Body of pancreas (tissue), 4 donors: ENCODE measurements around the gene PRSS16. TPM values are rescaled to one million over a fixed set of nuclear protein-coding genes. Genes with fewer than 3 reads are reported as not detected.

Source experiments
- ATAC-seq: fragments of 150-250 bp; one replicate; pipeline ENCODE4 v1.9.1; 2016
- DNase-seq, 4 donors: peaks; one replicate each; pipeline ENCODE4 v3.0.0-alpha.2; 2019
- H3K27ac ChIP-seq, 4 donors: fragments of 200-600 bp; sonication (generic); 1 replicate in 3 of 4; 2 replicates in 1 of 4; pipeline versions ENCODE4 v1.5.1 to v1.6.1; 2016 to 2019; ENCODE audit warnings: mild to moderate bottlenecking in 1 of 4, mixed read lengths in 1 of 4, moderate library complexity in 1 of 4
- H3K27me3 ChIP-seq, 2 donors: fragments of 200-600 bp; sonication (generic); one replicate each; pipeline ENCODE4 v1.6.0; 2016; ENCODE audit warnings: mild to moderate bottlenecking in 1 of 2
- H3K36me3 ChIP-seq, 2 donors: fragments of 200-600 bp; sonication (generic); replicated peaks in 1 of 2; 2 replicates each; pipeline ENCODE4 v1.5.1; 2016; ENCODE audit warnings: low read depth in 2 of 2; ENCODE audit not compliant: insufficient read depth in 1 of 2
- H3K4me1 ChIP-seq: fragments of 200-600 bp; sonication (generic); one replicate; pipeline ENCODE4 v1.6.0; 2016
- H3K4me3 ChIP-seq, 2 donors: fragments of 200-600 bp; sonication (generic); 1 replicate in 1 of 2; 2 replicates in 1 of 2; pipeline ENCODE4 v1.5.1; 2016 to 2019
- H3K9me3 ChIP-seq, 3 donors: fragments of 200-600 bp; sonication (generic); 1 replicate in 2 of 3; 2 replicates in 1 of 3; pipeline ENCODE4 v1.5.1; 2016
- CTCF ChIP-seq, 7 experiments: fragments of 450-650 bp in 4 of 7; fragments of 200-600 bp in 3 of 7; sonication (generic) in 3 of 7; IDR thresholded peaks; one replicate each; pipeline ENCODE4 v1.5.1; 2016 to 2019; ENCODE audit warnings: antibody characterized with exemption in 7 of 7
- POLR2A ChIP-seq, 3 donors: fragments of 450-650 bp; IDR thresholded peaks; one replicate each; pipeline ENCODE4 v1.6.1; 2016; ENCODE audit warnings: antibody characterized with exemption in 3 of 3, mild to moderate bottlenecking in 2 of 3
- WGBS, 2 donors: methylation state at CpG; one replicate each; pipeline ENCODE4 v1.1.5; 2017; 5-methylcytosine and 5-hydroxymethylcytosine counted together
- intact Hi-C: fragments of 100-400 bp; cut with DNase I; formaldehyde crosslinking; loops from one replicate; pipeline ENCODE4 v1.15.1; 2023
- total RNA-seq, 2 donors: library from RNA; depleted of rRNA; stranded (reverse); fragments of >200 nt; gene quantifications; one replicate each; pipeline ENCODE4 v1.1.0, GENCODE V29; 2016

PRSS16 gene
- total RNA-seq, 2 donors from 2014 or later, result 10.9 to 43.8 TPM

DNA sequence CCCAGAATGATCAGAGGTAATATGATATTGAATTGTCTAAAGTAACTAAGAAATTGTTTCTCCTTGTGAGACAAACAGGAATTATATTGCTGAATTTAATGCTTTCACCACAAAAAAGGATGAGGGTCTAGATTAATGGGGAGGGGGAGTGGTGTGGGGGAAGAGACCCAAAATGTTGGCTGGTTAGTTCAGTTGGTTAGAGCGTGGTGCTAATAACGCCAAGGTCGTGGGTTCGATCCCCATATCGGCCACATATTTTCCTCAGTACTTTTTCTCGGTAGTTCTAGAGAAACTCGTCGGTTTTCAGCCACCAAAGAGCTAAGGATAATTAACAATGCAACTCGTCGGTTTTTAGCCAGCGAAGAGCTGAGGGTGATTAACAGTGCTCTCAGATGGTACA lies 26.3 kb downstream of the PRSS16 start:
- 58 to 65% methylated on average over 11 of the region's 11 CpGs for WGBS, 2 donors
- ATAC-seq, result no peak
- no peaks in the 10 kb centered on the region for H3K4me1 ChIP-seq
- intact Hi-C loops, result no loop called here
- no peaks in the 10 kb centered on the region for H3K36me3 ChIP-seq
- no peak overlapping the region for H3K4me3 ChIP-seq
- no peak for TF ChIP-seq CTCF (IDR thresholded peaks at IDR 0.05)
- no peak for TF ChIP-seq POLR2A (IDR thresholded peaks at IDR 0.05)
- no peak overlapping the region for H3K27ac ChIP-seq
- no peaks in the 10 kb centered on the region for H3K9me3 ChIP-seq
- DNase-seq, result no peak
- peaks cover 0 to 16% of the 10 kb centered on the region in 2 donors for H3K27me3 ChIP-seq

DNA sequence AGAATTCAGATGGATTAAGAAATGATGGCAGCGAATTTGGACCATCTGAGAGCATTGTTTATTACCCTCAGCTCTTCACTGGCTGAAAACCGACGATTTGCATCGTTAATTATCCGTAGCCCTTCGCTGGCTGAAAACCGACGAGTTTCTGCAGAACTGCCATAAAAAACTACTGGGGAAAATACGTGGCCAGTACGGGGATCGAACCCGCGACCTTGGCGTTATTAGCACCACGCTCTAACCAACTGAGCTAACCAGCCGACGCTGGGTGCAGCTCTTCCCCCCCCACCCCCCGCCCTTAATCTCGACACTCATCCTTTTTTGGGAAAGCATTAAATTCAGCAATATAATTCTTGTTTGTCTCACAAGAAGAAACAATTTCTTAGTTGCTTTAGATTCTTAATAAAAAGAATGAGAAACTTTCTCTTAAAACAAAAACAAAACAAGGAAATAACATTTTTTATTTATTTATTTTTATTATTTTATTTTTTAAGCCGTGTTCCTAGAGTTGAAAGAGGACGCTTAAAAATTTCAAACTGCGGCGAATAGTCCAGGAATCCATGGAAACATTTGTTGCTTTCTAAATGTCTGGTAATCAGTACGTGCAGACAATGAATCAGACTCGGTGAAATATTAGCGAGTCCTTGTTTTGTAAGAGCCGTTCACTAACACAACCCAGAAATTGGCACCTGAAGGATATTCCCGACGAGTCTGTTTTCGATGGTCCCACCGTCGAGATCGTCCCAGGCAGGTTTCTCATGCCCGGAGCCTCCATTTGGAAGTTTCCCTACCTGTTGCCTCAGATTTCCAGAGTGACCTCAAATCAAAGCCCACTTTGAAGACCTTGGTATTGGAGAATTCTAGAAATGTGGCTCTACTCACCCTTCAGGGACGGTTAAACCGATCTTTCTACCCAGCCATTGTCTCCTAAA lies 27.8 kb downstream of the PRSS16 start:
- H3K36me3 ChIP-seq, result no peaks in the 10 kb centered on the region
- no peak for ATAC-seq
- no peaks in the 10 kb centered on the region for H3K4me1 ChIP-seq
- no peak for TF ChIP-seq POLR2A (IDR thresholded peaks at IDR 0.05)
- peaks cover 0 to 18% of the 10 kb centered on the region in 2 donors for H3K27me3 ChIP-seq
- no peak for DNase-seq
- H3K27ac ChIP-seq, result no peak overlapping the region
- H3K9me3 ChIP-seq, result no peaks in the 10 kb centered on the region
- WGBS, 2 donors, result 15 to 19% methylated on average over 36 of the region's 36 CpGs
- intact Hi-C loops, result no loop called here
- no peak overlapping the region for H3K4me3 ChIP-seq

GRCh38 chr6:27279513-27280063 lies 32.1 kb downstream of the PRSS16 start:
- H3K9me3 ChIP-seq, result peaks cover 0 to 15% (median 0%) of the 10 kb centered on the region in 3 donors
- H3K4me3 ChIP-seq, result no peak overlapping the region
- no peak for ATAC-seq
- intact Hi-C loops, result no loop called here
- H3K27me3 ChIP-seq, result peaks cover 0 to 21% of the 10 kb centered on the region in 2 donors
- 7 to 12% methylated on average over 21 to 24 of the region's 24 CpGs for whole genome bisulfite sequencing, 2 donors
- no peak for DNase-seq
- H3K27ac ChIP-seq, result no peak overlapping the region
- no peaks in the 10 kb centered on the region for H3K4me1 ChIP-seq
- no peaks in the 10 kb centered on the region for H3K36me3 ChIP-seq
- TF ChIP-seq CTCF (IDR thresholded peaks at IDR 0.05) (no peak), POLR2A (IDR thresholded peaks at IDR 0.05) (no peak)

- TF ChIP-seq CTCF (IDR thresholded peaks at IDR 0.05) (no peak), POLR2A (IDR thresholded peaks at IDR 0.05) (no peak)
- DNase-seq (peak; percentile 11 to 31 (median 20)), ATAC-seq (no peak)
- Histone ChIP-seq H3K9me3 (peaks cover 0 to 15% (median 0%) of the 10 kb centered on the region in 3 donors), H3K36me3 (no peaks in the 10 kb centered on the region), H3K27ac (no peak overlapping the region), H3K27me3 (peaks cover 0 to 16% of the 10 kb centered on the region in 2 donors), H3K4me3 (no peak overlapping the region), H3K4me1 (no peaks in the 10 kb centered on the region)
- 1 to 3% methylated on average over 17 of the region's 17 CpGs for WGBS, 2 donors
- intact Hi-C loops, result no loop called here
Measured at GRCh38 chr6:27280064-27280539, 32.6 kb downstream of the PRSS16 start.

DNA sequence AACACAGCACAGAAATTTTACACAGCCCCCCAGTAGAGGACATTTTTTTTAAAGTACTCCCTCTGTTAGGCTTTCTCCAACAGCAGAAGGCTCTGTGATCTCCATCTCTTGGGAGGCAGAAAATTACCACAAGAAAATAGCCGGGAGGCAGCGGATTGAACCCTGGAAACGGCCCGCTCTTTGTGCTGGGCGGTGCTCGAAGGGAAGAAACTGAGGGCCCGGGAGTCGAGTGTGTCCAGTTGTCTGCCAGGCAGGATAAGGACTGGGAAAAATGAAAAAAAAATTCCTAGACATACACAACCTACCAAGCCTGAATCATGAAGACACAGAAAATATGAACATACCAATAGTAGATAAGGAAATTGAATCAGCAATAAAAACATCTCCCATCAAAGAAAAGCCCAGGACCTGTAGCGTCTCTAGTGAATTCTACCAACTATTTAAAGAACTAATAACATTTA lies 33.1 kb downstream of the PRSS16 start:
- TF ChIP-seq CTCF (IDR thresholded peaks at IDR 0.05) (no peak), POLR2A (IDR thresholded peaks at IDR 0.05) (no peak)
- H3K9me3 ChIP-seq, result peaks cover 0 to 15% (median 0%) of the 10 kb centered on the region in 3 donors
- no peak overlapping the region for H3K4me3 ChIP-seq
- WGBS, 2 donors, result 8 to 12% methylated on average over 9 of the region's 9 CpGs
- intact Hi-C loops, result no loop called here
- peaks cover 0 to 15% of the 10 kb centered on the region in 2 donors for H3K27me3 ChIP-seq
- no peak for ATAC-seq
- no peaks in the 10 kb centered on the region for H3K4me1 ChIP-seq
- DNase-seq, result no peak
- no peak overlapping the region for H3K27ac ChIP-seq
- H3K36me3 ChIP-seq, result no peaks in the 10 kb centered on the region
